ENCODE data around the gene AGPAT3.

DNA sequence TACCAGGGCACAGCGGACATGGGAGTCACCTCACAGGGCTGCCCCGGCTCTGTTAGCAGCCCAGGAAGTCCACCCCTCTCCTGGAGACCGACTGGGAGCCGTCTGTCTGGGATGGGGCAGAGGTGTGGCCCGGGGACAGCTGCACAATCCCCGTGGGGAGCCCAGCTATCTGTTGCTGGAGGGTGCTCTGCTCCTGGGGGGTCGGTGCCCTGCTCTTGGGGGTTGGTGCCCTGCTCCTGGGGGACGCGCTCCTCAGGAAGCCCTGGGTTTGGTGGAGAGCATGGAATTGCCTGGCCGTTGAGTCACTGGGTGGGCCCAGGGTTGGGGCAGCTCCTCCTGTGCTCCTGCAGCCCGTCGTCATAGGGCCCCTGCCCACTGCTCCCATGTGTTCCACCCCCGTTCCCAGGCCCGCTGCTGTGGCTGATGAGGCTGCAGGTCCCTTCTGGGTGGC is 39.3 kb downstream of the AGPAT3 start:
- TF ChIP-seq, protein P1, sequence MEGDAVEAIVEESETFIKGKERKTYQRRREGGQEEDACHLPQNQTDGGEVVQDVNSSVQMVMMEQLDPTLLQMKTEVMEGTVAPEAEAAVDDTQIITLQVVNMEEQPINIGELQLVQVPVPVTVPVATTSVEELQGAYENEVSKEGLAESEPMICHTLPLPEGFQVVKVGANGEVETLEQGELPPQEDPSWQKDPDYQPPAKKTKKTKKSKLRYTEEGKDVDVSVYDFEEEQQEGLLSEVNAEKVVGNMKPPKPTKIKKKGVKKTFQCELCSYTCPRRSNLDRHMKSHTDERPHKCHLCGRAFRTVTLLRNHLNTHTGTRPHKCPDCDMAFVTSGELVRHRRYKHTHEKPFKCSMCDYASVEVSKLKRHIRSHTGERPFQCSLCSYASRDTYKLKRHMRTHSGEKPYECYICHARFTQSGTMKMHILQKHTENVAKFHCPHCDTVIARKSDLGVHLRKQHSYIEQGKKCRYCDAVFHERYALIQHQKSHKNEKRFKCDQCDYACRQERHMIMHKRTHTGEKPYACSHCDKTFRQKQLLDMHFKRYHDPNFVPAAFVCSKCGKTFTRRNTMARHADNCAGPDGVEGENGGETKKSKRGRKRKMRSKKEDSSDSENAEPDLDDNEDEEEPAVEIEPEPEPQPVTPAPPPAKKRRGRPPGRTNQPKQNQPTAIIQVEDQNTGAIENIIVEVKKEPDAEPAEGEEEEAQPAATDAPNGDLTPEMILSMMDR (IDR thresholded peaks at IDR 0.05) = no peak
- TF ChIP-seq POLR2A (IDR thresholded peaks at IDR 0.05) = no peak

Measured in right lobe of liver (tissue), 4 donors.